HG02588 (cell line): ENCODE data around the gene NSUN6.
"Not testable (repeated sequence)": the region's sequence is repeated elsewhere in the genome, so short reads cannot be mapped to it uniquely, and the experiment has no call there.

Experiments
- ATAC-seq: cut with Tn5 transposase; IDR thresholded peaks from one replicate; pipeline ENCODE4 v1.9.1; 2021; ENCODE audit warnings: mild to moderate bottlenecking, moderate library complexity; ENCODE audit not compliant: unreplicated experiment

NSUN6 gene

DNA sequence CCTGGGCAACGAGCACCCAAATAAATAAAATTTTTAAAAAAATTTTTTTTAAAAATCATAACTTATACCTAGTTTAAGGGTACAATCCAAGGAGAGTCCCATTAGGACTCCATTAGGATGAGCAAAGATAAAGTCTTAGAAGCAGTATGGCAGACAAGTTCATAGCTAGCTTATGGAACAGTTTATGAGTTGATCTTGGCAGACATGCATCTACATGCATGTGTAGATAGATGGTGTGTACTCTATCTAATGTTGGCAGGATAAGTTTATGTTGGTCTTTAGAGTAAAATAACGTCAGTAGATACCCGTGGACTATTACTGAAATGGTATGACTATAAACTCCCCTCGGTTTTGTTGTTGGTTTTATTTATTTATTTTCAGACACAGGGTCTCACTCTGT lies 40.2 kb downstream of the NSUN6 start:
- ATAC-seq, result no peak

DNA sequence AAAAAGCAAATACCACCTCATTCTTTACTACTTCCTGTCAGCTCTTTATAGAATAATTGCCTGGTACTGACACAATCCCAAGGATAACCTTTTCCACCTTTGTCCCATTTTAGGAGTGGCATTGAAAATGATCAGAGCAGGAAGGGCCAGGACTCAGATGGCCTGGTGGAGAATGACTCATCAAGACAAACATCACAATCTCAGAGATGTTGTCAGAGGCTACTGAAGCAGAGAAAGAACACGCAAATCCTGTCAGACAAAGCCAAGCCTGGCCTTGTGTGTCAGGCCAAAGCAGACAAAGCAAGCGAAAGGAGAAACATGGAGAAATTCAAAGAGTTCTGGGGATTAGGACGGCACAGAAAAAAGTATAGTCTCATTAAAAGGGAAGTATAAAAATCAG lies 40.9 kb downstream of the NSUN6 start:
- ATAC-seq, result no peak

DNA sequence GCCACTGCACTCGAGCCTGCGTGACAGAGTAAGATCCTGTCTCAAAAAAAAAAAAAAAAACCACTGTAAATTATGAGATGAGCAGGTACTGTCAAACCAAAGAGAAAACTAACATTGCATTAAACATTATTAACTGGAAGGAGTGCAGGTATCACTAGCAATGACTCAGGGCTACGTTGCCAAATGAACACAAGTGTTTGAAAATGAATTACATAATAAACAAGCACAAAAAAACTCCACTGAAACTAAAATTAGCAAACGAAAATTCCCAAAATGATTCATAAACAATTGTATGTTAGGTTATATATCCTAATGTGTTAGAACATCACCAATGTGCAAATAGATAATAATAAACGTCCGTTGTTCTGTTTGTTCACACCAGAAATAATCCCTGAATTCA lies 42.8 kb downstream of the NSUN6 start:
- no peak for ATAC-seq

DNA sequence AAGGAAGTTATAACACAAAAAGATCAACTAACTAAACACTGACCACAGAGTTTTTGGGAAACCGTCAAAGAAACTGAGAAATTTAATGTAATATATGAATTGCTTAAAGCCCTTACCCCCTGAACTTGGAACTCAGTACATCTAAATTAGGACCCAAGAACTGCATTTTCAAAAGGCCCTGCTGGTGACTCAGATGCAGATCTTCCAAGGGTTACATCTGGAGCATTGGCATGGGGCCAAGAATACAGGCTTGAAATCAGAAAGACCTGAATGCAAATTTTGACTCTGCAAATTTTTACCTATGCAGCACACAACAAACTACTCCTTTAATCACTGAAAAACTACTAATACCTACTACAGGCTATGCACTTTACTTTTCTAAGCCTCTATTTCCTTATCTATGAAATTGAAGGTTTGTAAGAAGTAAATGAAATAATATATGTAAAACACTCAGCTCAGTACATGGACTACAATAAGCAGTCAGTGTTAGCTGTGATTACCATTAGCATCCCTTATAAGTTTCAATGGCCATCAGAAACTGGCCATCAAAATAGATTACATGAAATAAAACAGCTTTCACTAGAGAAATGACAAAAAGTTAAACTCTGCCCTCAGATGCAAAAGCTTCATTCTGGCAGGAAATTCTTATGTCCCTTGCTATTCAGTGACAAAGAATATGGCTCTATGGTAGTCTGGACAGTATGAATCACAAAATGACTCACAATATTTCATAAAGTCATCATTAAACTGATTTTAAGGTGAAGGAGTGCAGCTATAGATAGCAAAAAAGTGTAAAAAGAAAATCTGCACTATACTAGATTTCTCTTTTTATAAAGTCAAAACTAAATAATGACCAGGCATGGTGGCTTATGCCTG lies 43.6 kb downstream of the NSUN6 start:
- ATAC-seq, result no peak

DNA sequence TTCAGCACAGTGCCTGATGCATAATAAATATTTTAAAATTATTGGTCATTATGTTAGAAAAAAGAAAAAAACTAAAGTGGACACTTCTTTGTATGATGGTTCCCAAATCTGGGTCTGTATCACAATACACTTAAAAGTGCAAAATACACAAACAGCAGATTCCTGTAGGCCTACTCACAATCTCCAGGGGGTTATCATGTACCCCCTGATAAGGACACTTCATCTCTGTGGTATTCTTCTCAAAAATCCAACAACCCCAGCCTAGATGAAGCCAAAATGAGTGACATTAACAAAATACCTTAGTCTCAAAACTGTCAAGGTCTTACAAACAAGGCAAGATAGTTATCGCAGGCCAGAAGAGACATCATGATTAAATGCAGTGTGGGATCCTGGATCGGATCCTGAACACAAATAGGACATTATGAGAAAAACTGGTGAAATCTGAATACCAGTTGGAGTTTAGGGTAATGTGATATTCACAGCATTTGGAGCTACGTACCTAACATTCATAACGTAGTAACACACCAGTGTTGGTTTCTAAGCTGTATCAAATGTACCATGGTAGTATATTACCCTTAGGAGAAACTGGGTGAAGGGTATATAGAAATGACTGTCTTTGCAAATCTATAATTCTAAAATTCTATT lies 45.2 kb downstream of the NSUN6 start:
- no peak for ATAC-seq

DNA sequence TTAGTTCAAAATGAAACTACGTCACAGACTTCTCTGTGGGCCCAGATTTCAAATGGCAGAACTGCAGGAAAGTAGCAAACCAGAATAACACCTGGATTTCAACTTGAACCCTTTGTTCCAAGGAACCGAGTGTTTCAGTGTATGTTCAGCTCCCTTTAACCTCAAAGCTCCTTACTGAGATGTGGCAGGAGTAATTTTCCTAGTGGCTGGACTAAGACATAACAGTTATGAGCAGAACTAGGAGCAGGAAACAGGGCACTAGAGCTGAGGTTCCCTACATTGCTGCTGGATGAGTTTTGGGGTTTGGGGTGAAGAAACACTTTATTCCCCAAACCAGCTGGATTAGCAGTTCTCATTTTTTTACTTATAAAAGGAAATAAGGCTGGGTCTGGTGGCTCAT lies 50.1 kb downstream of the NSUN6 start:
- no peak for ATAC-seq

DNA sequence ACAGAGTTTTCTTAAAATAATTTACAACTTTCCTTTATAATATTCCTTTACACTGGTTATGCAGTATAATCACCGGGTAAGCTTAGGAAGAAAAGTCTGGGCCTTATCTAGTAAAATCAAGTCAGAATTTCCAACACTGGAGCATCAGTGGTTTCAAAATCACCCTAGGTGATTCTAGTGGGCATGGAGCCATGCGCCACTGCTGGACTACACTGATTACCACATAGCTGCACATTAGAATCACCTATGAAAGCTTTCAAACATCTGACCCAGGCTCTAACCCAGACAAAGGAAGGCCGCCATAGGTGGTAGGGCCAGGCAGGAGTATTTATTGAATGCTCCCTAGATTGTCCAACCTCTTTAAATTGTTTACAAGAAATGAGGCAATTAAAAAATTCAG lies 52.0 kb downstream of the NSUN6 start:
- no peak for ATAC-seq

DNA sequence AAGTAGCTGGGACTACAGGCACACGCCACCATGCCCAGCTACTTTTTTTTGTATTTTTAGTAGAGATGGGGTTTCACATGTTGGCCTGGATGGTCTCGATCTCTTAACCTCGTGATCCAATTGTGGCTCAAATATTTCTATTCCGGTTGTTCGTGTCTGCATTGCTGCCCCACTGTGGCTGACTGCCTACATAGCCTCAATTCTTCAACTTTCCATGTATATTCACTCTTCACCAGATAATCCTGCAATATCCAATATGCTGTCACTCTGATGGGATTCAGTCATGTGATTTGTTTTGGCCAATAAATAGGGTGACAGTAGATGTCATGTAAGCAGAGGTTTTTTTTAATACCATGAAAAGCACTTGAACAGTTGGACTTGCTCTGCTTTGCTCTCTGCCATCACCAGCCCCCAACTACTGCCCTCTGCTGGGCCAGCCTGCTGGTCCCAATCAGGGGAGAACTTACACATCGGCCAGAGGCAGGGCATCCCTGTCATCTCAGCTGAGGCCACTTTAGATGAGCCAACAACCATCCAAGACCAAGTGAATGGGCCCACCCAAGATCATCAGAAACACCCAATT lies 56.7 kb downstream of the NSUN6 start:
- ATAC-seq, result no peak

DNA sequence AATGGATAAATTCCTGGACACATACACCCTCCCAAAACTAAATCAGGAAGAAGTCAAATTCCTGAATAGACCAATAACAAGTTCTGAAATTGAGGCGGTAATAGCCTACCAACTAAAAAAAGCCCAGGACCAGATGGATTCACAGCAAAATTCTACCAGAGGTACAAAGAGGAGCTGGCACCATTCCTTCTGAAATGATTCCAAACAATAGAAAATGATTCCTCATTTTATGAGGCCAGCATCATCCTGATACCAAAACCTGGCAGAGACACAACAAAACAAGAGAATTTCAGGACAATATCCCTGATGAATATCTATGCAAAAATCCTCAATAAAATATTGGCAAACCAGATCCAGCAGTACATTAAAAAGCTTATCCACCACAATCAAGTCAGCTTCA lies 60.2 kb downstream of the NSUN6 start:
- not testable (repeated sequence) for ATAC-seq

DNA sequence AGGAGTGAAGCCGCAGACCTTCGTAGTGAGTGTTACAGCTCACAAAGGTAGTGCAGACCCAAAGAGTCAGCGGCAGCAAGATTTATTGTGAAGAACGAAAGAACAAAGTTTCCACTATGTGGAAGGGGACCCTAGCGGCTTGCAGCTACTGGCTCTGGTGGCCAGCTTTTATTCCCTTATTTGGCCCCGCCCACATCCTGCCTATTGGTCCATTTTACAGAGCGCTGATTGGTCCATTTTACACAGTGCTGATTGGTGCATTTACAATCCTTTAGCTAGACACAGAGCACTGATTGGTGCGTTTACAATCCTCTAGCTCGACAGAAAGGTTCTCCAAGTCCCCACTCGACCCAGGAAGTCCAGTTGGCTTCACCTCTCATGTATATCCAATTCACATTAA lies 64.8 kb downstream of the NSUN6 start:
- not testable (repeated sequence) for ATAC-seq

DNA sequence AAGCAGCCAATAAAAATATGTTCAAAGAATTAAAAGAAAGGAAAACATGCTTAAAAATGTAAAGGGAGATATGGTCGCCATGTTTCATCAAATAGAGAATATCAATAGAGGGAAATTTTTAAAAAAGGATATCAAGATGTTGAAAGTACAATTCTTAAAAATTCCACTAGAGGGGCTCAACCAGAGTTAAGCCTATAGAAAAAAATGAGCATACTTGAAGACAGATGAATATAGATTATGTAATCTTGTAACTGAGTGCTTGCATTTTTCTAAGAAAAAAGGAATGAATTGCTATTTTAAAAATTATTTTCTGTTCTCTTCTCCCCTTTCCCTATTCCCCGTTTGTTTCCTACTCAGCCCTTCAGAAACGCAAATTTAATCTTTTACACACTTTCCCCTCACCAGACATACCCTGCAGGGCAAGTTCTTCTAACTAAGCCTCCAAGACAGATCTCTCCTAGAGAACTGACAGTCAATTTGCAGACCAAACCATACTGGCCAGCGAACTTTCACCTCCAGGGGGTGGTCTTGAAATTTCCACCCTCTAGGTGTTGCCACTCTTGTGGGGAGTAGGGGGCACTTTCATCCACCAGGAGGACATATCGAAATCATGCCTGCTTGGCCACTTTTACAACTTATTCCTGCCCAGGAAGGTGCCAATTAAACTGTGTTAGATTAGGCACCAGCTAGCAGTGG lies 67.7 kb downstream of the NSUN6 start:
- ATAC-seq, result no peak

DNA sequence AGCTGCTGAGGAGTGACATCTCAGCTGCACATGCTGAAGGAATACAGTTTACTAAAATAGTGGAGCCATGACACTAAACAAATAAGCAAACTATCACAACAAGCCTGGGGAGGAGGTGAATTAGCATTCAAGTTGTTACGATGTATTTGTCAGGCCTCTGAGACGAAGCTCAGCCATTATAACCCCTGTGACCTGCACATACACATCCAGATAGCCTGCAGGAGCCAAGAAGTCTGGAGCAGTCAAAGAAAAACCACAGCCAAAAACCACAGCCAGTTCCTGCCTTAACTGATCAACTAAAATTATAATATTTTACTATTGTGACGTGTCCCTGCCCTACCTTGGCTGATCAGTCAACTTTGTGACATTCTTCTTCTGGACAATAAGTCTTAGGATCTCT lies 68.6 kb downstream of the NSUN6 start:
- no peak for ATAC-seq

DNA sequence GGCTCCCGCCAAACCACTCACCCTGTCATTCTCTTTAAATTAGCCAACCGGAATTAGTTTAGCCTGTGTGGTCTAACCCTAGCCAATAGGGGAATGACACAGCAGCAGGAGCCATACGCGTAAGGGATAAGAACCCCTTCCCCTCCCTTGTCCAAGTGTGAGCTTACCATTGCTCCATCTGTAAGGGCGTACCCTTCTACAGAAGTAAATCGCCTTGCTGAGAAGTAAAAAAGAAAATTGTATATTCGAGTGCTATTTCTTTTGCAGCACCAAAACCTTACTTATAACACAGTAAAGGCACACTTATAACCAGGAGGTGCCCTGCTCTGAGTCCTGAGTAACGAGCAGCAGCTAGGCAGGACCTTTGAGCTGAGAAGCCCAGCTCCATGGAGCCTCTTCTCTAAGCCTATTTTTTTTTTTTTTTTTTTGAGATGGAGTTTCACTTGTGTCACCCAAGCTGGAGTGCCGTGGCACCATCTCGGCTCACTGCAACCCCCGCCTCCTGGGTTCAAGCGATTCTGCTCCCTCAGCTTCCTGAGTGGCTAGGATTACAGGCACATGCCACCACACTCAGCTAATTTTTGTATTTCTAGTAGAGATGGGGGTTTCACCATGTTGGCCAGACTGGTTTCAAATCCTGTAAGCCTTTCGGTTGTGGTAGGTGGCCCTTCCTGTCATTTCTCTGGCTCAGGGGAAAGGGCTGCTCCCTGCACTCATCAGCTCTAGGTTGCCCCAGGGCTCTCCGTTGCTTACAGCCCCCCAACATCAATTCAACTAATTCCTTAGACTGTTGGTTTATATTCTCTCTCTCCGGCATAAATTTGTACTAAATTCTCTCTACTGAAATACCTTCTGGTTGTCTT lies 73.3 kb downstream of the NSUN6 start:
- no peak for ATAC-seq

DNA sequence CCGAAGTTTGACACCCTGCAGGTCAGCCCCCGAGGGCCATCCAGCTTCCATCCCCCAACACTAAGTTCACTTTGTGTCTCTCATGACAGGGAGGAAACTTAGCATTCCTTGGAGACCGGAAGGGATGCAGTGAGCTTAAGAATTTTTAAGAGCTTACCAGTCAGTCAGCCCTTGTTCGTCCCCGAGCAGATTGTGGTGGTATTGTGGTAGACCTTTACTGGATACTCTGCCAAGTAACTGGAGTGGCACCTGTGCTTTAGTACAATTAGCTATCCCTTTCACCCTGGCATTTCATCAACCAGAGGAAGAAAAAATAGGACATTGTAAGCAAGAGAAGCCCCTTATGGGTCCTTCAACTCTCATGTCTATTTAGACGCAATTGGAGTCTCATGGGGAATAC lies 74.8 kb downstream of the NSUN6 start:
- ATAC-seq, result no peak

DNA sequence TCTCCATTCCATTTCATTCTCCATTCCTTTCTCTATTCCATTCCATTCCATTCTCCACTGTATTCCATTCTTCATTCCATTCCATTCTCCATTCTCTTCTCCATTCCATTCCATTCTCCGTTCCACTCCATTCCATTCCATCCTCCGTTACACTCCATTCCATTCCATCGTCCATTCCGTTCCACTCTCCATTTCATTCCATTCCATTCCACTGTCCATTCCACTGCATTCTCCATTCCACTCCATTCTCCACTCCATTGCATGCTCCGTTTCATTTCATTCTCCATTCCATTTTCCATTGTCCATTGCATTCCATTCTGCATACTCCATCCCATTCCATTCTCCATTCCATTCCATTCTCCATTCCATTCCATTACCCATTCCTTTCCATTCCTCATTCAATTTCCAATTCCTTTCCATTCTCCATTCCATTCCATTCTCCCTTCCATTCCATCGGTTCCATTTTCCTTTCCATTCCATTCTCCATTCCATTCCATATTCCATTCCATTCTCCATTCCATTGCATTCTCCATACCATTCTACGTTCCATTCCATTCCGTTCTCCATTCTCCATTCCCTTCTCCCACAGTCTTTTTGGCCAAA lies 78.3 kb downstream of the NSUN6 start:
- no peak for ATAC-seq

DNA sequence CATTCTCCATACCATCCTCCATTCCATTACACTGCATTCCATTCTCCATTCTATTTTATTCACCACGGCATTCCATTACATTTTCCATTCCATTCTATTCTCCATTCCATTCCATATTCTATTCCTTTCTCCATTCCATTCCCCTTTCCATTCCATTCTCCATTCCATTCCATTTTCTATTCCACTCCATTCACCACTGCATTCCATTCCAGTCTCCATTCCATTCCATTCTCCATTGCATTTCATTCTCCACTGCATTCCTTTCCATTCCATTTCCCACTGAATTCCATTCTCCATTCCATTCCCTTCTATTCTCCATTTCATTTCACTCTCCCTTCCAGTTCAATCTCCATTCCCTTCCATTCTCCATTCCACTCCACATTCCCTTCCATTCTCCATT lies 79.6 kb downstream of the NSUN6 start:
- ATAC-seq, result no peak

DNA sequence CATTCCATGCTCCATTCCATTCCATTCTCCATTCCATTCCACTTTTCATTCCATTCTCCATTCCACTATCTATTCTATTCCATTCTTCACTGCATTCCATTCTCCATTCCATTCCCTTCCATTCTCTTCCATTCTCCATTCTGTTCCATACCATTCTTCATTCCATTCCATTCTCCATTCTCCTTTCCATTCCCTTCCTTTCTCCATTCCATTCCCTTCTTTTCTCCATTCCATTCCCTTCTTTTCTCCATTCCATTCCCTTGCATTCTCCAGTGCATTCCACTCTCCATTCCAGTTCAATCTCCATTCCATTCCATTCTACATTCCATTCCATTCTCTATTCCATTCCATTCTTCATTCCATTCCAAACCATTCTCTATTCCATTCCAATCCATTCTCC lies 80.3 kb downstream of the NSUN6 start:
- no peak for ATAC-seq

DNA sequence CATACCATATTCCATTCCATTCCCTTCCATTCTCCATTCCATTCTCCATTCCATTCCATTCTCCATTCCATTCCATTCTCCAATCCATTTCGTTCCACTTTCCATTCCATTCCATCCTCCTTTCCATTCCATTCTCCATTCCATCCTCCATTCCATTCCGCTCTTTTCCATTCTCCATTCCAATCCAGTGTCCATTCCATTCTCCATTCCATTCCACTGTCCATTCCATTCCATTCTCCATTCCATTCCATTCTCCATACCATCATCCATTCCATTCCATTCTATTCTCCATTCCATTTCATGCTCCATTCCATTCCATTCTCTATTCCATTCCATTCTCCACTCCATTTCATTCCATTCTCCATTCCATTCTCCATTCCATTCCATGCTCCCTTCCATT lies 81.0 kb downstream of the NSUN6 start:
- ATAC-seq, result not testable (repeated sequence)

DNA sequence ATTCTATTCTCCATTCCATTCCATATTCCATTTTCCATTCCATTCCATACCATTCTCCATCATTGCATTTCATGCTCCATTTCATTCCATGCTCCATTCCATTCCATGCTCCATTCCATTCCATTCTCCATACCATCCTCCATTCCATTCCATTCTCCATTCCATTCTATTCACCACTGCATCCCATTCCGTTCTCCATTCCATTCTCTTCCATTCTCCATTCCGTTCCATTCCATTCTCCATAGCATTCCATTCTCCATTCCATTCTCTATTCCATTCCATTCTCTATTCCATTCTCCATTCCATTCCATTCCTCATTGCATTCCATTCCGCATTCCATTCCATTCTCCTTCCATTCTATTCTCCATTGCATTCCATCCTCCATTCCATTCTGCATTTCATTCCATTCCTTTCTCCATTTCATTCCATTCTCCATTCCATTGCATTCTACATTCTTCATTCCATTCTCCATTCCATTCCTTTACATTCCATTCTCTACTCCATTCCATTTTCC lies 84.0 kb downstream of the NSUN6 start:
- no peak for ATAC-seq

DNA sequence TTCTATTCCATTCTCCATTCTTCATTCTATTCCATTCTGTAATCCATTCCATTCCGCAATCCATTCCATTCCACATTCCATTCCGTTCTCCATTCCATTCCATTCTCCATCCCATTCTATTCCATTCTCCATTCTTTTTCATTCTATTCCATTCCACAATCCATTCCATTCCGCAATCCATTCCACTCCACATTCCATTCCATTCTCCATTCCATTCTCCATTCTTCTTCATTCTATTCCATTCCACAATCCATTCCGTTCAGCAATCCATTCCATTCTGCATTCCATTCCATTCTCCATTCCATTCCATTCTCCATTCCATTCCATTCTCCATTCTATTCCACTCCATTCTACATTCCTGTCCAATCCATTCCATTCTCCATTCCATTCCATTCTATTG lies 85.2 kb downstream of the NSUN6 start:
- no peak for ATAC-seq
